CD4-positive, alpha-beta T cell treated with Interleukin-1 beta for 1 hour (primary cell): Measurements from ENCODE around the gene EHBP1.
"Not testable (repeated sequence)": the region's sequence is repeated elsewhere in the genome, so short reads cannot be mapped to it uniquely, and the experiment has no call there.

Source experiments
- DNase-seq, 2 donors: peaks; one replicate each; pipeline ENCODE4 v3.0.0-alpha.2; 2020 to 2022

The EHBP1 gene

GRCh38 chr2:62736899-62737559, 31.5 kb downstream of the EHBP1 start:
- no peak for DNase-seq

- DNase-seq, result no peak
Measured at GRCh38 chr2:62738981-62739936, 33.7 kb downstream of the EHBP1 start.

GRCh38 chr2:62740221-62740620, 34.7 kb downstream of the EHBP1 start:
- DNase-seq, result no peak

GRCh38 chr2:62741127-62741526, 35.6 kb downstream of the EHBP1 start:
- DNase-seq, result no peak

- no peak for DNase-seq
Measured at GRCh38 chr2:62741954-62742722, 36.6 kb downstream of the EHBP1 start.

- DNase-seq, result no peak
Measured at GRCh38 chr2:62743506-62743905, 38.0 kb downstream of the EHBP1 start.

GRCh38 chr2:62744603-62745002, 39.1 kb downstream of the EHBP1 start:
- no peak for DNase-seq

GRCh38 chr2:62745891-62746481, 40.5 kb downstream of the EHBP1 start:
- no peak for DNase-seq

GRCh38 chr2:62747169-62747568, 41.7 kb downstream of the EHBP1 start:
- no peak for DNase-seq

- DNase-seq, result no peak
Measured at GRCh38 chr2:62747876-62748275, 42.4 kb downstream of the EHBP1 start.

- DNase-seq, result not testable (repeated sequence)
Measured at GRCh38 chr2:62749111-62749510, 43.6 kb downstream of the EHBP1 start.

GRCh38 chr2:62757029-62757428, 51.5 kb downstream of the EHBP1 start:
- DNase-seq, result no peak

GRCh38 chr2:62760026-62760425, 54.5 kb downstream of the EHBP1 start:
- no peak for DNase-seq

GRCh38 chr2:62760555-62760954, 55.0 kb downstream of the EHBP1 start:
- no peak for DNase-seq

GRCh38 chr2:62765619-62766376, 60.3 kb downstream of the EHBP1 start:
- DNase-seq, result no peak

- no peak for DNase-seq
Measured at GRCh38 chr2:62768615-62769014, 63.1 kb downstream of the EHBP1 start.

GRCh38 chr2:62770629-62771028, 65.1 kb downstream of the EHBP1 start:
- DNase-seq, result no peak

GRCh38 chr2:62774555-62775366, 69.2 kb downstream of the EHBP1 start:
- DNase-seq, result peak in 1 of 2 donors; percentile 48

- DNase-seq, result no peak
Measured at GRCh38 chr2:62775367-62775668, 69.8 kb downstream of the EHBP1 start.

GRCh38 chr2:62783679-62784078, 78.2 kb downstream of the EHBP1 start:
- no peak for DNase-seq

- DNase-seq, result no peak
Measured at GRCh38 chr2:62784341-62784740, 78.8 kb downstream of the EHBP1 start.
